ENCODE measurements around the gene FAM3D. TPM values are rescaled to one million over a fixed set of nuclear protein-coding genes. Genes with fewer than 3 reads are reported as not detected.

The FAM3D gene
- total RNA-seq, 2 donors from 2014 or later: not detected

DNA sequence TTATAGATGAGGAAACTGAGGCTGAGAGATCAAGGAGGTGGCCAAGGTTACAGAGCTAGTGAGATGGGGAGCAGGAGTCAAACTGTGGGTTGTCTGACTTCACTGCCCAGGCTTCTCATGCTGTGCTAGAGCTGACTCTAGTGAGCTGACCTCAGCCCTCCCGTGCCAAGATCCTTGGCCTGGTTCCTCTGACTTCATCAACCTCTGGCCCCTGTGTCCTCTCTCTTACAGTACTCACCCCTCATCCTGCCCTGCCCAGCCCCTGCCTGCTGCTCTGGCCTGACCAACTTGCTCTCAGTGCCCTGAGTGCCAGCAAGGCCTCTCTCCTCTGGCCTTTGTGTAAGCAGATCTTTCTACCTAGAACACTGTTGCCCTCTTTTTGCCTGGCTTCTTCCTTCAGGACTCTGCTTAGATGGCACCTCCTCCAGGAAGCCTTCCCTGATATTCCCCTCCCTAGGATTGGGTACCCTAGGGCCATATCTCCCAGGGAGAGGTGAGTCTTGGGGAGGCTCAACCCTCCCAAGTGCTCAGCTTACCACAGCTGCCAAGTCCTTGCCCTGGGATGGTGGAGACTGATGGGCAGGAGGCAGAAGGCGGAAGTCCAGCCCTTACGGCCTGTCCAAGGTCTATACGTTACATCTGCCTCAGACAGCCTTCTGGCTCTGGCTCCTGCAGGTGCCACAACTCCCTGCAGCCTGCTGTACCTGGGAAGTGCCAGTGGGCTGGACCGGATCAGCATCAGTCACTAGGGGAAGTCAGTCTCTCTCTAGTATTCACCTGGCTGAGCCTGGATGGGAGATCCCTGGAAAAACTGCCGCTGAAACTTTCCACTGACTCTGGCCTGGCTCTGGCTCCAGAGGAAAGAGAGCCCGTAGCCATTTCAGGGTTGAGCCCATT lies 53.1 kb downstream of the FAM3D start:
- DNase-seq (ENCODE audit: low spot score): no peak
- TF ChIP-seq, protein P1, sequence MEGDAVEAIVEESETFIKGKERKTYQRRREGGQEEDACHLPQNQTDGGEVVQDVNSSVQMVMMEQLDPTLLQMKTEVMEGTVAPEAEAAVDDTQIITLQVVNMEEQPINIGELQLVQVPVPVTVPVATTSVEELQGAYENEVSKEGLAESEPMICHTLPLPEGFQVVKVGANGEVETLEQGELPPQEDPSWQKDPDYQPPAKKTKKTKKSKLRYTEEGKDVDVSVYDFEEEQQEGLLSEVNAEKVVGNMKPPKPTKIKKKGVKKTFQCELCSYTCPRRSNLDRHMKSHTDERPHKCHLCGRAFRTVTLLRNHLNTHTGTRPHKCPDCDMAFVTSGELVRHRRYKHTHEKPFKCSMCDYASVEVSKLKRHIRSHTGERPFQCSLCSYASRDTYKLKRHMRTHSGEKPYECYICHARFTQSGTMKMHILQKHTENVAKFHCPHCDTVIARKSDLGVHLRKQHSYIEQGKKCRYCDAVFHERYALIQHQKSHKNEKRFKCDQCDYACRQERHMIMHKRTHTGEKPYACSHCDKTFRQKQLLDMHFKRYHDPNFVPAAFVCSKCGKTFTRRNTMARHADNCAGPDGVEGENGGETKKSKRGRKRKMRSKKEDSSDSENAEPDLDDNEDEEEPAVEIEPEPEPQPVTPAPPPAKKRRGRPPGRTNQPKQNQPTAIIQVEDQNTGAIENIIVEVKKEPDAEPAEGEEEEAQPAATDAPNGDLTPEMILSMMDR (IDR thresholded peaks at IDR 0.05): no peak
- Histone ChIP-seq H3K36me3 (no peaks in the 10 kb centered on the region), H3K27ac (no peak overlapping the region), H3K4me3 (no peak overlapping the region), H3K9me3 (no peaks in the 10 kb centered on the region), H3K27me3 (no peaks in the 10 kb centered on the region), H3K4me1 (peaks cover 0 to 37% of the 10 kb centered on the region in 2 donors)

DNA sequence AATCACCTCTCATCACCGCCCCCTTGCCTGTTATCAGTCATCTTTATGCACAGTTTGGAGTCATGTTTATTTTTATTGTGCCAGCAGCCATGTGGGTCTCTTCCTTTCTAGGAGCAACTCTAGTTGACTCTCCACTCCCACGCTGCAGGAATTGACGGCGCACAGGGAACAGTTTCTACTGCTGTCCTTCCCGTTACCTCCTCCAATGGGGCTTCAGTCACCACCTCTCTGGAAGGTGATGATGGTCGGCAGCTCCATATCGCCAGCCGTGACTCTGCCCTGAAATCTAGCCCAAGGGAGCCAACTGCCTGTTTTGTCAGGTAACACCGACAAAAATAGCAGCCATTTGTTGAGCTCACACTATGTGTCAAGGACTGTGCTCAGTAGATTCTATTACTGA lies 53.7 kb downstream of the FAM3D start:
- no peak for DNase-seq (ENCODE audit: low spot score)

DNA sequence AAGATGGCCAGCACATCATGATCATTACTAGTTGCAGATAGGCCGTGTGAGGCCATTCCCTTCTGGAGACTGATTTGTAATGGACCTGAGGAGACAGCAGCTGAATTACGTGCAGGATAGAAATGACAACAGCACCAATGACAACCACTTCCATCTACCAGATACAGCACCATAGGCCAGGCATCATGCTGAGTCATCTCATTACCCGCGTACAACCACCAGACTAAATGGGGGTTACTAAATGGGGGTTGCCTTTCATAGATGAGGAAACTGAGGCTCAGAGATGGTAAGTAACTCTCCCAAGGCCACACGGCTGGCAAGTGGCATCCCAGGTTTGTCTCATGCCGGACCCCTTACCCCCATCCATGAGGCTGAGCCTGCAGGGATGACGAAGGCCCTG lies 56.6 kb downstream of the FAM3D start:
- TF ChIP-seq, protein P1 (IDR thresholded peaks at IDR 0.05): no peak
- Histone ChIP-seq H3K27me3 (no peaks in the 10 kb centered on the region), H3K36me3 (no peaks in the 10 kb centered on the region), H3K9me3 (no peaks in the 10 kb centered on the region), H3K4me3 (no peak overlapping the region), H3K27ac (no peak overlapping the region), H3K4me1 (peaks cover 0 to 22% of the 10 kb centered on the region in 2 donors)
- DNase-seq (ENCODE audit: low spot score): no peak

More for the DNA sequence above, 53.7 kb downstream of the FAM3D start:
- Histone ChIP-seq H3K4me1 (peaks cover 0 to 31% of the 10 kb centered on the region in 2 donors), H3K4me3 (no peak overlapping the region), H3K36me3 (no peaks in the 10 kb centered on the region), H3K27ac (no peak overlapping the region), H3K27me3 (no peaks in the 10 kb centered on the region), H3K9me3 (no peaks in the 10 kb centered on the region)
- TF ChIP-seq, protein P1 (IDR thresholded peaks at IDR 0.05): no peak

DNA sequence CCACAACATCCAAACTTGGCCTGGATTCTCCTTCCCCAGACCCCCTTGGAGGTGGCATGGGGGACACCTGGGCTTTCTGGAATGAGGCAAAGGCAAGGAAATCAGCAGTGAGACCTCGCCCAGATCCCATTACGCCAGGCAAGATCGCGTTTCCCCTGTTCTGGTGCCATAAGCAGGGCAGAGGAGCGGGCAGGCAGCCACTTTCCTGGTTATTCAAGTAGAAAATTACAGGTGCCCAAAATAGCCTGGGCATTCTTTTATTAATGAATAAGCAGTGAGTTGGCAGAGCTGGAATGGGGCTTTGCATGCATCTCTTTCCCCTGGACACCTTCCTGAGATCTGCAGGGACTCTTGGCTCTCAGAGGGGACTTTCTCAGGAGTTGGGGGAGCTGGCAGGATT lies 57.9 kb downstream of the FAM3D start:
- DNase-seq (ENCODE audit: low spot score): no peak
- no peak overlapping the region for H3K27ac ChIP-seq
- H3K4me3 ChIP-seq: no peak overlapping the region

DNA sequence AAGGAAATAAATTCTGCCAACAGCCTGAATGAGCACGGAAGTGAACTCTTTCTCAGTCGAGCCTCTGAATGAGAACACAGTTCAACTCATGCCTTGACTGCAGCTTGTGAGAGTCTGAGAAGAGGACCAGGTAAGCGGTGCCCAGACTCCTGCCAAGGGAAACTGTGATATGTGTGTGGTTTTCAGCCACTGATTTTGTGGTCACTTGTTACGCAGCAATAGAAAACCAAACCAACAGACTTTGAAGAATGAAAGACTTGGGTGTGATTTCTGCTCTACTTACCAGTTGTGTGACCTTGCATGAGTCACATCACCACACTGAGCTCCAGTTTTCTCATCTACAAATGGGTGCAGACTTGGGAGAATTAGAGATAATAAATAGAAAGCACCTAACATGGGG lies 58.8 kb downstream of the FAM3D start:
- H3K27me3 ChIP-seq: no peaks in the 10 kb centered on the region
- no peaks in the 10 kb centered on the region for H3K36me3 ChIP-seq
- DNase-seq (ENCODE audit: low spot score): no peak
- peaks cover 0 to 16% of the 10 kb centered on the region in 2 donors for H3K4me1 ChIP-seq
- peaks cover 0 to 5% of the 10 kb centered on the region in 2 donors for H3K9me3 ChIP-seq
- TF ChIP-seq, protein P1 (IDR thresholded peaks at IDR 0.05): no peak
- no peak overlapping the region for H3K27ac ChIP-seq
- H3K4me3 ChIP-seq: no peak overlapping the region

More for the DNA sequence above, 57.9 kb downstream of the FAM3D start:
- TF ChIP-seq, protein P1 (IDR thresholded peaks at IDR 0.05): no peak
- no peaks in the 10 kb centered on the region for H3K27me3 ChIP-seq
- peaks cover 0 to 22% of the 10 kb centered on the region in 2 donors for H3K4me1 ChIP-seq
- no peaks in the 10 kb centered on the region for H3K36me3 ChIP-seq
- peaks cover 0 to 5% of the 10 kb centered on the region in 2 donors for H3K9me3 ChIP-seq
